SK-N-SH (cell line): Measurements from ENCODE around the gene REPS2. TPM values are rescaled to one million over a fixed set of nuclear protein-coding genes. Genes with fewer than 3 reads are reported as not detected.

Experiments
- CTCF ChIA-PET: fragments of 300-600, 350-600 bp; formaldehyde crosslinking; extraction: SDS; loops from one replicate; lab custom pipeline; 2021; lab: Yijun Ruan, JAX
- POLR2A ChIA-PET: fragments of 350-600 bp; sonication (Branson Sonifier 250); formaldehyde crosslinking; extraction: SDS; loops from one replicate; lab custom pipeline; 2020; ENCODE audit warnings: antibody characterized with exemption, inconsistent platforms; lab: Yijun Ruan, JAX
- DNase-seq: peaks from one replicate; pipeline ENCODE4 v3.0.0; 2012
- H2AFZ ChIP-seq: fragments of 200-600 bp; sonication (generic); 2 replicates; pipeline ENCODE4 v1.8.1; 2016; ENCODE audit warnings: antibody characterized with exemption, mild to moderate bottlenecking, low read depth
- H3F3A ChIP-seq: fragments of 200-600 bp; sonication (generic); replicated peaks from 2 replicates; pipeline ENCODE3; 2016; ENCODE audit warnings: antibody characterized with exemption, mild to moderate bottlenecking; ENCODE audit not compliant: insufficient read depth
- H3K27ac ChIP-seq, 2 experiments: fragments of 200-500 bp in 1 of 2; fragments of 200-600 bp in 1 of 2; sonication (Bioruptor generic) in 1 of 2; sonication (generic), shearing (Covaris generic) in 1 of 2; 2 replicates each; pipeline versions ENCODE4 v1.5.1 to v1.6.1; 2014 to 2016; ENCODE audit warnings: low read depth in 2 of 2, inconsistent platforms in 1 of 2, low read length in 1 of 2, mild to moderate bottlenecking in 1 of 2, mixed read lengths in 1 of 2
- H3K27me3 ChIP-seq: fragments of 200-600 bp; sonication (generic), shearing (Covaris generic); 2 replicates; pipeline ENCODE4 v1.6.1; 2016; ENCODE audit warnings: mixed run types; ENCODE audit not compliant: insufficient read depth
- H3K36me3 ChIP-seq, 2 experiments: fragments of 200-500 bp in 1 of 2; fragments of 200-600 bp in 1 of 2; sonication (Bioruptor generic) in 1 of 2; sonication (generic) in 1 of 2; replicated peaks in 1 of 2; 2 replicates each; pipeline versions ENCODE3 to v1.5.1; 2014 to 2016; ENCODE audit warnings: low read length in 1 of 2, mild to moderate bottlenecking in 1 of 2; ENCODE audit not compliant: insufficient read depth in 2 of 2, control insufficient read depth in 1 of 2
- H3K4me1 ChIP-seq, 2 experiments: fragments of 200-500 bp in 1 of 2; fragments of 200-600 bp in 1 of 2; sonication (Bioruptor generic) in 1 of 2; sonication (generic), shearing (Covaris generic) in 1 of 2; 2 replicates each; pipeline versions ENCODE4 v1.5.1 to v1.6.1; 2014 to 2016; ENCODE audit warnings: low read depth in 1 of 2, low read length in 1 of 2, mixed run types in 1 of 2; ENCODE audit not compliant: insufficient read depth in 2 of 2, control insufficient read depth in 1 of 2
- H3K4me2 ChIP-seq: fragments of 200-600 bp; sonication (generic), shearing (Covaris generic); 2 replicates; pipeline ENCODE4 v1.6.1; 2017; ENCODE audit warnings: mixed run types
- H3K4me3 ChIP-seq, 2 experiments: fragments of 200-500 bp in 1 of 2; fragments of 200-600 bp in 1 of 2; sonication (Bioruptor generic) in 1 of 2; sonication (generic), shearing (Covaris generic) in 1 of 2; 2 replicates each; pipeline versions ENCODE4 v1.5.1 to v1.8.1; 2014 to 2016; ENCODE audit warnings: low read depth in 2 of 2, inconsistent platforms in 1 of 2, low read length in 1 of 2, mild to moderate bottlenecking in 1 of 2, mixed read lengths in 1 of 2, moderate library complexity in 1 of 2
- H3K79me2 ChIP-seq: fragments of 200-600 bp; sonication (generic); 2 replicates; pipeline ENCODE4 v1.8.1; 2017; ENCODE audit warnings: mild to moderate bottlenecking; ENCODE audit not compliant: insufficient read depth
- H3K9ac ChIP-seq: fragments of 200-600 bp; sonication (generic); 2 replicates; pipeline ENCODE4 v1.6.1; 2017; ENCODE audit warnings: mixed run types
- H3K9me2 ChIP-seq: fragments of 200-600 bp; sonication (generic); 2 replicates; pipeline ENCODE4 v1.6.1; 2017; ENCODE audit warnings: mixed run types
- H3K9me3 ChIP-seq: fragments of 200-600 bp; sonication (generic); 2 replicates; pipeline ENCODE4 v1.6.1; 2017; ENCODE audit warnings: mixed run types, mild to moderate bottlenecking, moderate library complexity
- H4K20me1 ChIP-seq: fragments of 200-600 bp; sonication (generic); 2 replicates; pipeline ENCODE4 v1.6.1; 2017; ENCODE audit warnings: mild to moderate bottlenecking, mixed run types; ENCODE audit not compliant: insufficient read depth
- CHD2 ChIP-seq: fragments of 150-350 bp; IDR thresholded peaks from 2 replicates; pipeline ENCODE4 v1.6.1; 2018; ENCODE audit warnings: low read length; ENCODE audit not compliant: partially characterized antibody
- ELF1 ChIP-seq: IDR thresholded peaks from 2 replicates; pipeline ENCODE4 v1.4.0; 2012
- EP300 ChIP-seq, 2 experiments: IDR thresholded peaks; 2 replicates each; pipeline versions ENCODE4 v1.4.0 to v1.6.1; 2012; ENCODE audit warnings: borderline replicate concordance in 1 of 2, low read depth in 1 of 2, low read length in 1 of 2
- EZH2phosphoT487 ChIP-seq: fragments of 200-600 bp; sonication (generic); IDR thresholded peaks from 2 replicates; pipeline ENCODE4 v1.6.1; 2017; ENCODE audit warnings: low read depth, mixed run types, mild to moderate bottlenecking, antibody characterized with exemption, moderate library complexity, borderline replicate concordance
- FOSL2 ChIP-seq: IDR thresholded peaks from 2 replicates; pipeline ENCODE4 v1.4.0; 2012; ENCODE audit warnings: low read depth, mild to moderate bottlenecking, moderate library complexity, borderline replicate concordance
- MEF2A ChIP-seq: IDR thresholded peaks from 2 replicates; pipeline ENCODE4 v1.4.0; 2012; ENCODE audit warnings: low read depth, borderline replicate concordance
- NFIC ChIP-seq: IDR thresholded peaks from 2 replicates; pipeline ENCODE4 v1.4.0; 2012; ENCODE audit warnings: borderline replicate concordance
- NRF1 ChIP-seq: IDR thresholded peaks from 2 replicates; pipeline ENCODE4 v1.6.1; 2012; ENCODE audit warnings: low read depth, mild to moderate bottlenecking, low read length
- POLR2AphosphoS5 ChIP-seq: IDR thresholded peaks from 2 replicates; pipeline ENCODE4 v1.6.1; 2012; ENCODE audit warnings: low read depth, low read length
- RAD21 ChIP-seq: IDR thresholded peaks from 2 replicates; pipeline ENCODE4 v1.6.1; 2012; ENCODE audit warnings: mild to moderate bottlenecking, low read length
- RCOR1 ChIP-seq: fragments of 150-350 bp; IDR thresholded peaks from 2 replicates; pipeline ENCODE4 v1.6.1; 2017; ENCODE audit warnings: antibody characterized with exemption, low read length
- RXRA ChIP-seq: IDR thresholded peaks from 2 replicates; pipeline ENCODE4 v1.4.0; 2012; ENCODE audit warnings: low read depth, mild to moderate bottlenecking, borderline replicate concordance
- SIN3A ChIP-seq: IDR thresholded peaks from 2 replicates; pipeline ENCODE4 v1.6.1; 2012; ENCODE audit warnings: low read depth, mild to moderate bottlenecking, low read length, moderate library complexity, borderline replicate concordance
- SMC3 ChIP-seq: IDR thresholded peaks from 2 replicates; pipeline ENCODE4 v1.6.1; 2012; ENCODE audit warnings: low read depth, low read length, improper control_type of control experiment
- TAF1 ChIP-seq: IDR thresholded peaks from 2 replicates; pipeline ENCODE4 v1.6.1; 2012; ENCODE audit warnings: low read depth, mild to moderate bottlenecking, low read length, moderate library complexity, borderline replicate concordance
- WGBS: methylation state at CpG from one replicate; pipeline ENCODE4 v1.1.6; 2017; ENCODE audit warnings: low lambda C conversion rate; 5-methylcytosine and 5-hydroxymethylcytosine counted together
- polyA plus RNA-seq, 3 experiments: library from polyadenylated mRNA; depleted of rRNA; stranded (reverse); fragments of >200 nt; gene quantifications; 2 replicates each; pipeline ENCODE4 v1.2.3, GENCODE V29; 2012
- TF ChIP-seq, protein P1 (sequence below): IDR thresholded peaks from 2 replicates; pipeline ENCODE4 v1.4.0; 2012; ENCODE audit warnings: low read depth
- TF ChIP-seq, protein P2 (sequence below): fragments of 200-600 bp; sonication (generic); IDR thresholded peaks from 2 replicates; pipeline ENCODE4 v1.6.1; 2017; ENCODE audit warnings: antibody characterized with exemption, mild to moderate bottlenecking, moderate library complexity

REPS2 gene
- polyA plus RNA-seq, 1 of the 3 experiments (the other 2 are of a cell fraction): 0.62 TPM

DNA sequence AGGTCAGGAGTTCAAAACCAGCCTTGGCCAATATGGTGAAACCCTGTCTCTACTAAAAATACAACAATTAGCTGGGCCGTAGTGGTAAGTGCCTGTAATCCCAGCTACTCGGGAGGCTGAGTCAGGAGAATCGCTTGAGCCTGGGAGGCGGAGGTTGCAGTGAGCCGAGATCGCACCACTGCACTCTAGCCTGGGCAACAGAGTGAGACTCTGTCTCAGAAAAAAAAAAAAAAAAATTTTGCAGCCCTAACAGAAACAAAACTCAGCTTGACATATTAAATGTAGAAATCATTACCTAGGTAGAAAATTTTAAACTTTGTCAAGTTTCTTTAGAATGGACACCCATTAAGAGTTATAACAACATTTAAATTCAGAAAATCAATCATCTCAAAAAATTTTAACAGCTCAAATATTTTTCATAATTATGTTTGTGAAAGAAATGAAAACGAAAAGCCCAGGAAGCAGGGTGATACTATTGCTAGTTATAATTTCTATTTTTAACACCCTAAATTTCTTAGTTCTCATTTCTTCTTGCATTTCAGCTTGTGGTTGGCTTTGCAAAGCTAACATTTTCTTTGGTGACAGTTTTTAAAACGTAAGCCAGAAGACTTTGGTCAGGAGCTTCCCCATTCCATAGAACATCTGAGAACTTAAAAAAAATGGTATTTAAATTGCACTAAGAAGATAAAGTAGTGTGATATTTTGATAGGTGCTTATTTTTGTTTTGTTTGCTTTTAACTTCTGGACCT, 43.0 kb upstream of the REPS2 start:
- Histone ChIP-seq H3K4me3 (no peak overlapping the region), H3K9me2 (no peaks in the 10 kb centered on the region), H3K4me2 (no peak overlapping the region), H2AFZ (no peak overlapping the region), H3K9me3 (no peaks in the 10 kb centered on the region), H3K4me1 (no peaks in the 10 kb centered on the region), H4K20me1 (no peaks in the 10 kb centered on the region), H3K27me3 (peaks cover 15% of the 10 kb centered on the region; the same call in 1 of the 2 replicates), H3K9ac (no peak overlapping the region), H3F3A (no peaks in the 10 kb centered on the region), H3K36me3 (no peaks in the 10 kb centered on the region), H3K27ac (no peak overlapping the region), H3K79me2 (no peaks in the 10 kb centered on the region)
- ChIA-PET CTCF (interaction anchor here (3.4 kb wide), 1 partner anchor 11 kb away, joined by 13 read pairs; no protein-coding TSS in a partner anchor), POLR2A (no interaction called here)
- TF ChIP-seq SMC3 (no peak), NRF1 (no peak), EP300 (IDR thresholded peaks at IDR 0.05; ENCODE audit: borderline replicate concordance in 1 of 2, low read depth in 1 of 2, low read length in 1 of 2) (no peak), SIN3A (no peak), POLR2AphosphoS5 (no peak), CHD2 (no peak)
- TF ChIP-seq, protein P1, sequence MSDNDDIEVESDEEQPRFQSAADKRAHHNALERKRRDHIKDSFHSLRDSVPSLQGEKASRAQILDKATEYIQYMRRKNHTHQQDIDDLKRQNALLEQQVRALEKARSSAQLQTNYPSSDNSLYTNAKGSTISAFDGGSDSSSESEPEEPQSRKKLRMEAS: no peak
- TF ChIP-seq, protein P2, sequence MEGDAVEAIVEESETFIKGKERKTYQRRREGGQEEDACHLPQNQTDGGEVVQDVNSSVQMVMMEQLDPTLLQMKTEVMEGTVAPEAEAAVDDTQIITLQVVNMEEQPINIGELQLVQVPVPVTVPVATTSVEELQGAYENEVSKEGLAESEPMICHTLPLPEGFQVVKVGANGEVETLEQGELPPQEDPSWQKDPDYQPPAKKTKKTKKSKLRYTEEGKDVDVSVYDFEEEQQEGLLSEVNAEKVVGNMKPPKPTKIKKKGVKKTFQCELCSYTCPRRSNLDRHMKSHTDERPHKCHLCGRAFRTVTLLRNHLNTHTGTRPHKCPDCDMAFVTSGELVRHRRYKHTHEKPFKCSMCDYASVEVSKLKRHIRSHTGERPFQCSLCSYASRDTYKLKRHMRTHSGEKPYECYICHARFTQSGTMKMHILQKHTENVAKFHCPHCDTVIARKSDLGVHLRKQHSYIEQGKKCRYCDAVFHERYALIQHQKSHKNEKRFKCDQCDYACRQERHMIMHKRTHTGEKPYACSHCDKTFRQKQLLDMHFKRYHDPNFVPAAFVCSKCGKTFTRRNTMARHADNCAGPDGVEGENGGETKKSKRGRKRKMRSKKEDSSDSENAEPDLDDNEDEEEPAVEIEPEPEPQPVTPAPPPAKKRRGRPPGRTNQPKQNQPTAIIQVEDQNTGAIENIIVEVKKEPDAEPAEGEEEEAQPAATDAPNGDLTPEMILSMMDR: no peak
- no peak for DNase-seq
- 25% methylated on average over 8 of the region's 8 CpGs for WGBS

DNA sequence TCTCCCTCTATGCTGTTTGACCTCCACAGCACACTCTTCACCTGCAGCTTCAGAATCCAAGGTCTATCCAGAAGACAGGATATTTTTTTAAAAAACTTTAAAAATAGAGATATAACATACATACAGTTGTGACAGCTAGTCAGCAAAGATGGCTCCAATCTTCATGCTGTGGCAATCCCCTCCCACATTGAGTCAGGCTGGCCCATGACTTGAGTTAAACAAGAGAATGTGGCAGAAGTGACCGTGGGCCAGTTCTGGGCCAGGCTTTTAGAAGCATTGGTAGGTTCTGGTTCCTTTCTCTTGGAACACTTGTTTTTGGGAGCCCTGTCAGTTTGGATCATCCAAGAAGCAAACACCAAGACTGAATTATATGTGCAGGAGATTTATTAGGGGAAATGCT, 36.1 kb upstream of the REPS2 start:
- CTCF ChIA-PET: interaction anchor here (1.2 kb wide), 1 partner anchor 18 kb away, joined by 4 read pairs; no protein-coding TSS in a partner anchor
- POLR2A ChIA-PET: no interaction called here
- H3K36me3 ChIP-seq: no peaks in the 10 kb centered on the region

More for the DNA sequence above, 36.1 kb upstream of the REPS2 start:
- Histone ChIP-seq H3K9me3 (no peaks in the 10 kb centered on the region), H4K20me1 (no peaks in the 10 kb centered on the region), H2AFZ (no peak overlapping the region), H3K4me3 (no peak overlapping the region), H3F3A (no peaks in the 10 kb centered on the region), H3K27me3 (no peaks in the 10 kb centered on the region; the same call in 1 of the 2 replicates), H3K4me1 (no peaks in the 10 kb centered on the region; a peak in 1 of 4 replicates), H3K27ac (no peak overlapping the region), H3K9ac (no peak overlapping the region), H3K9me2 (no peaks in the 10 kb centered on the region), H3K79me2 (no peaks in the 10 kb centered on the region), H3K4me2 (no peak overlapping the region)
- TF ChIP-seq TAF1 (no peak), FOSL2 (no peak), MEF2A (no peak), NFIC (no peak), EZH2phosphoT487 (no peak), ELF1 (no peak), RXRA (no peak), RAD21 (no peak), RCOR1 (no peak)
- TF ChIP-seq, protein P2: no peak
- DNase-seq: no peak
- WGBS: 64% methylated on average over 1 of the region's 1 CpG
